DOHH2 (cell line): ENCODE results near the gene STPG4.

Experiments used
- H3F3A ChIP-seq: fragments of 200-600 bp; sonication (generic), shearing (Covaris generic); 2 replicates; pipeline ENCODE4 v1.6.0; 2016; ENCODE audit warnings: antibody characterized with exemption, mild to moderate bottlenecking; ENCODE audit not compliant: control insufficient read depth, insufficient read depth
- H3K27ac ChIP-seq: fragments of 200-600 bp; sonication (generic); 2 replicates; pipeline ENCODE4 v1.5.1; 2014; ENCODE audit warnings: low read depth, mild to moderate bottlenecking, low read length, moderate library complexity
- H3K27me3 ChIP-seq: fragments of 200-600 bp; sonication (generic); 2 replicates; pipeline ENCODE4 v1.6.1; 2014; ENCODE audit warnings: mild to moderate bottlenecking, low read length, mixed read lengths; ENCODE audit not compliant: control insufficient read depth
- H3K36me3 ChIP-seq: fragments of 200-600 bp; sonication (generic); 2 replicates; pipeline ENCODE4 v1.6.1; 2014; ENCODE audit warnings: mild to moderate bottlenecking, low read length, moderate library complexity, mixed read lengths; ENCODE audit not compliant: control insufficient read depth
- H3K4me1 ChIP-seq: fragments of 200-600 bp; sonication (generic); 2 replicates; pipeline ENCODE4 v1.6.1; 2014; ENCODE audit warnings: mild to moderate bottlenecking, low read length, mixed read lengths; ENCODE audit not compliant: control insufficient read depth
- H3K4me2 ChIP-seq: fragments of 200-600 bp; sonication (generic); 2 replicates; pipeline ENCODE4 v1.6.0; 2014; ENCODE audit warnings: mild to moderate bottlenecking, low read length, moderate library complexity
- H3K4me3 ChIP-seq: fragments of 200-600 bp; sonication (generic); 2 replicates; pipeline ENCODE4 v1.5.1; 2014; ENCODE audit warnings: mild to moderate bottlenecking, low read length, mixed read lengths
- H3K79me2 ChIP-seq: fragments of 200-600 bp; sonication (generic); 2 replicates; pipeline ENCODE4 v1.6.1; 2014; ENCODE audit warnings: mild to moderate bottlenecking, low read length, mixed read lengths; ENCODE audit not compliant: control insufficient read depth
- H3K9me2 ChIP-seq: fragments of 200-600 bp; sonication (generic); replicated peaks from 2 replicates; pipeline ENCODE4 v1.6.1; 2014; ENCODE audit warnings: mild to moderate bottlenecking, low read length, mixed read lengths; ENCODE audit not compliant: control insufficient read depth
- H3K9me3 ChIP-seq: fragments of 200-600 bp; sonication (generic); 2 replicates; pipeline ENCODE4 v1.6.1; 2014; ENCODE audit warnings: antibody characterized with exemption, low read length, mixed read lengths; ENCODE audit not compliant: control insufficient read depth, insufficient read depth
- H4K20me1 ChIP-seq: fragments of 200-600 bp; sonication (generic); 2 replicates; pipeline ENCODE4 v1.6.0; 2014; ENCODE audit warnings: low read depth, mild to moderate bottlenecking, antibody characterized with exemption, low read length, moderate library complexity; ENCODE audit not compliant: control insufficient read depth, insufficient read depth
- EZH2phosphoT487 ChIP-seq: fragments of 200-600 bp; sonication (generic); IDR thresholded peaks from 2 replicates; pipeline ENCODE4 v1.6.1; 2017; ENCODE audit warnings: borderline replicate concordance, mild to moderate bottlenecking, antibody characterized with exemption, low read length, moderate library complexity, mixed read lengths
- TF ChIP-seq, protein P1 (sequence below): fragments of 200-600 bp; sonication (generic); IDR thresholded peaks from one replicate; pipeline ENCODE4 v1.5.1; 2014; ENCODE audit warnings: antibody characterized with exemption, mild to moderate bottlenecking, low read depth, low read length; ENCODE audit not compliant: poor library complexity, severe bottlenecking

The STPG4 gene

DNA sequence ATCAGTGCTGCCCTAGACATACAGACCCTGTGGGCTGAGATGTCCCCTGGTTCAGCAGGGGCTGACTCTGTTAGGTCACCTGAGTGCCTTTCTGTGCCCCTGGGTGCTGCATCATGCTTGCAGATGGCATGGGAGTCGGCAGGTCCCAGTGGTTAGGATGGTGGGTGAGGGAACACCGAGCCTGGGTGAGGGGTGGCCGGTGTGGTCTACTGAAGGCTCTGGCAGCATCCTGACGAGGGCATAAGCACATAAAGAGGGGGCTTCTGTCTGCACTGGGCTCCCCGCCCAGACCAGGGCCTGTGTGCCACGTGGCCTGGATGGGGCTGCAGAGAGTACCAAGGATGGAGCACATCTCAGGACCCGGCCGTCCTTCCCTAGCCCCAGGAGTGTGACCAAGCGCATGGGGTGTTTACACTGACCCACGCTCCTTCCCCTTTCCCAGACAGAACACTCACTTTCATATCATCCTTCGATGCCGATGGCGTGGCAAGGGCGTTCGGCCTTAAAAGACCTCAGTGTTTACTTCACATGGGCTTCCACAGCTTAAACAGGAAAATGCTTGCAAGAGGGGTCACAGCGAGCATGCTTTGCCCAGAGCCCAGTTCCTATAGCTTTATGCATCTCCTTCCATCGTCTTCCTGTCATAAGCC is 115.1 kb downstream of the STPG4 start:
- no peaks in the 10 kb centered on the region for H3K79me2 ChIP-seq
- H4K20me1 ChIP-seq: no peaks in the 10 kb centered on the region
- no peak overlapping the region for H3K27ac ChIP-seq
- no peak overlapping the region for H3K4me3 ChIP-seq
- peaks cover 31% of the 10 kb centered on the region for H3K36me3 ChIP-seq
- no peaks in the 10 kb centered on the region for H3F3A ChIP-seq
- no peaks in the 10 kb centered on the region for H3K4me1 ChIP-seq
- H3K9me3 ChIP-seq: no peaks in the 10 kb centered on the region
- H3K4me2 ChIP-seq: no peak overlapping the region
- H3K27me3 ChIP-seq: no peaks in the 10 kb centered on the region
- H3K9me2 ChIP-seq: no peaks in the 10 kb centered on the region
- no peak for TF ChIP-seq EZH2phosphoT487
- TF ChIP-seq, protein P1, sequence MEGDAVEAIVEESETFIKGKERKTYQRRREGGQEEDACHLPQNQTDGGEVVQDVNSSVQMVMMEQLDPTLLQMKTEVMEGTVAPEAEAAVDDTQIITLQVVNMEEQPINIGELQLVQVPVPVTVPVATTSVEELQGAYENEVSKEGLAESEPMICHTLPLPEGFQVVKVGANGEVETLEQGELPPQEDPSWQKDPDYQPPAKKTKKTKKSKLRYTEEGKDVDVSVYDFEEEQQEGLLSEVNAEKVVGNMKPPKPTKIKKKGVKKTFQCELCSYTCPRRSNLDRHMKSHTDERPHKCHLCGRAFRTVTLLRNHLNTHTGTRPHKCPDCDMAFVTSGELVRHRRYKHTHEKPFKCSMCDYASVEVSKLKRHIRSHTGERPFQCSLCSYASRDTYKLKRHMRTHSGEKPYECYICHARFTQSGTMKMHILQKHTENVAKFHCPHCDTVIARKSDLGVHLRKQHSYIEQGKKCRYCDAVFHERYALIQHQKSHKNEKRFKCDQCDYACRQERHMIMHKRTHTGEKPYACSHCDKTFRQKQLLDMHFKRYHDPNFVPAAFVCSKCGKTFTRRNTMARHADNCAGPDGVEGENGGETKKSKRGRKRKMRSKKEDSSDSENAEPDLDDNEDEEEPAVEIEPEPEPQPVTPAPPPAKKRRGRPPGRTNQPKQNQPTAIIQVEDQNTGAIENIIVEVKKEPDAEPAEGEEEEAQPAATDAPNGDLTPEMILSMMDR: no peak

- H3F3A ChIP-seq: no peaks in the 10 kb centered on the region
- H3K27me3 ChIP-seq: no peaks in the 10 kb centered on the region
- no peak for TF ChIP-seq EZH2phosphoT487
- TF ChIP-seq, protein P1: no peak
- no peaks in the 10 kb centered on the region for H3K79me2 ChIP-seq
- no peak overlapping the region for H3K4me3 ChIP-seq
- no peak overlapping the region for H3K27ac ChIP-seq
- no peaks in the 10 kb centered on the region for H3K9me3 ChIP-seq
- H3K4me1 ChIP-seq: no peaks in the 10 kb centered on the region
- H3K9me2 ChIP-seq: no peaks in the 10 kb centered on the region
- H4K20me1 ChIP-seq: no peaks in the 10 kb centered on the region
- H3K36me3 ChIP-seq: peaks cover 36% of the 10 kb centered on the region
- no peak overlapping the region for H3K4me2 ChIP-seq
Observed at GRCh38 chr2:47039489-47039870, 115.6 kb downstream of the STPG4 start.

GRCh38 chr2:47038656-47039488 is 116.2 kb downstream of the STPG4 start:
- H3K79me2 ChIP-seq: no peaks in the 10 kb centered on the region
- H3F3A ChIP-seq: no peaks in the 10 kb centered on the region
- H3K27ac ChIP-seq: no peak overlapping the region
- H3K9me3 ChIP-seq: no peaks in the 10 kb centered on the region
- H3K4me1 ChIP-seq: no peaks in the 10 kb centered on the region
- H3K27me3 ChIP-seq: no peaks in the 10 kb centered on the region
- peaks cover 38% of the 10 kb centered on the region for H3K36me3 ChIP-seq
- H3K9me2 ChIP-seq: no peaks in the 10 kb centered on the region
- TF ChIP-seq, protein P1: no peak
- TF ChIP-seq EZH2phosphoT487: no peak
- H3K4me2 ChIP-seq: no peak overlapping the region
- no peak overlapping the region for H3K4me3 ChIP-seq
- no peaks in the 10 kb centered on the region for H4K20me1 ChIP-seq
